Measurements from ENCODE around the gene ACER1.
A peak's percentile ranks its signal among the peaks of the same experiment; 100 is the strongest.
"Not testable (repeated sequence)": the region's sequence is repeated elsewhere in the genome, so short reads cannot be mapped to it uniquely, and the experiment has no call there.

Gene ACER1

DNA sequence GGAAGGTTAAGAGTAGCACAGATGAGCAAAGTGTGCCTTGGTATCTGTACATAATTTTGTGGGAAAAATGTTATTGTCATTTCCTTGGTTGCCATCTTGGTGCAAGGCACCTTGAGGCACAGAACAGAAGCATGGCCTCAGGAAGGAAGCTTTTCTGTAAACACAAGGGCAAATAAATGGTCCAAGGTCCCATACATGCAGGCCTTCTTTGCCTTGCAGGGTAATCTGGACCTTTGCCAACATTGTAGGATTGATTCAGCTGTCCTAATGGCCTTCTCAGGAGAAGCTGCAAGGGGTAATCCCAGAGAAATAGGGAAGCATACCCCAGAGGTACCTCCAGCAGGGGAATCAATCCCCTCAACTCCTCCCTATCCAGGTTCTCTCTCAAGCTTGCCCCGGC lies 44.7 kb downstream of the ACER1 start:
- no peak for DNase-seq (ENCODE audit: low spot score)

DNA sequence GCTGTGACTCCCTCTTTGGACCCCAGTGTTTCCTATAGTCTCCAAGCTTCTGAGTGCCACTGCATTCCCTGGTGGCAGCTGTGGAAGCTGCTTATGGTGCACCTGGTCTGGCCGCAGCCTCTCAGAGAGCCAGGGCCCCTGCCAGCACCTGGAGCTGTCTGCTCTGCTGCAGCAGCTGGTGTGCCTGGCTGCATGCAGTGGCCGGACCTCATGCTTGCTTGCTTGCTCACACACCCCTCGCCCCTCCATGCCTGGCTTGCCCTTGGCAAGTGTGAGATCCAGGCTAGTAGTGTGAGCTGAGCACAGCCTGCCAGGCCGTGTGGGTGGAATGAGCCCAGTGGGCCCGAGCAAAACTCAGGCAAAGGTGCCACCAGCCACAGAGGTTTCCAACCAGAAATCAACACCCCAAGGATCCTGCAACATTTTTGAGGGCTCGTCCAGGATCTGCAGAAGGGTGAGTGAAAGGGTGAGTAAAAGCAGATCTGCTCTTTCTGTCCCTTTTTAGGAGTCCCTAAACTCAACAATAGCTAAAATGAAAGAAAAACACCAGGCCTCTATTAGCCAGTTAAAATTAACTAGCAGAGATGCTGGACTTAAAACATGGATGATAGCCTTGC lies 46.0 kb downstream of the ACER1 start:
- no peak for DNase-seq (ENCODE audit: low spot score)

DNA sequence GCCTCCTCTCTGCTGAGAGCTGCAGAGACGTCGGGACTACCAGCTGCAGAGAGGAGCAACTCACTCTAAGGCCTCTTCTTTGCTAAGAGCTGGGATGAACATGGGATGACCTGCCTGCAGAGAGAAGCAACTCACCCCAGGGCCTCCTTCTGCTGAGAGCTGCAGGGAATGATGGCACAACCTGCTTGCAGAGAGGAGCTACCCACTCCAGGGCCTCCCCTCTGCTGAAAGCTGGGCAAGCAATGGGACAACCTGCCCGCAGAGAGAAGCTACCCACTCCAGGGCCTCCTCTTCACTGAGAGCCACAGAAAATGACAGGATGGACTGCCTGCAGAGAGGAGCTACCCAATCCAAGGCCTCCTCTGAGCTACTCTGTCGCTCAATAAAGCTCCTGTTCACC lies 46.7 kb downstream of the ACER1 start:
- DNase-seq (ENCODE audit: low spot score), result no peak

DNA sequence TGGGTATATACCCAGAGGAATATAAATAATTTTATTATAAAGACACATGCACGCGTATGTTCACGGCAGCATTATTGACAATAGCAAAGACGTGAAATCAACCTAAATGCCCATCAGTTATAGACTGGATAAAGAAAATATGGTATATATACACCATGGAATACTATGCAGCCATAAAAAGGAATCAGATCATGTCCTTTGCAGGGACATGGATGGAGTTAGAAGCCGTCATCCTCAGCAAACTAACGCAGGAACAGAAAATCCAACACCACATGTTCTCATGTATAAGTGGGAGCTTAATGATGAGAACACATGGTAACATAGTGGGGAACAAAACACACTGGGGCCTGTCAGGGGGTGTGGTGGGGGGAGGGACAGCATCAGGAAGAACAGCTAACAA lies 51.0 kb downstream of the ACER1 start:
- DNase-seq (ENCODE audit: low spot score), result not testable (repeated sequence)

DNA sequence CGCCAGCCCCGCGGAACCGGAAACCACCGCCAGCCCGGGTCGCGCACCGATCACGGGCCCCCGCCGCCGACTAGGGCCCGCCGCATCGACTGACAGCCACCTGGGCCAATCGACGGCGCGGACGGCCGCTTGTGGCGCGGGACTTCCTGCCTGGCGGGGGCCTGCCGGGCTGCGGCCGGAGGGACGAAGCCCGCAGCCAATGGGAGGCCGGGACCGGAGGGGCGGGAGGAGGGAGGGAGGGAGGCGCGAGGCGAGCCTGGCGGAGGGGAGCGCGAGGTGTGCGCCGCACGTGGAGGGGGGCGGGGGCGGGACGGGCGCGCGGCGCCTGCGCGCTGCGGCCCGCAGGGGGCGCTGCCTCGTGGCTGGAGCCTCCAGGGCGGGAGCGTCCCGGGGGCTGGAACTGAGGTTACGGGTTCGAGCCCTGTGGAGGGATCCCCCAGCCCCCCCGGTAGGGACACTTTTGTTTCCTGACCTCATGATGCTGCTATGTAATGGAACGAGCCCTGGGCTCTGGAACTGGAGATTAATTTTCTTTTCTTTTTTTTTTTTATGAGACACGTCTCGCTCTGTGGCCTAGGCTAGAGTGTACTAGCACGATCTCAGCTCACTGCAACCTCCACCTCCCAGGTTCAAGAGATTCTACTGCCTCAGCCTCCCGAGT lies 53.4 kb downstream of the ACER1 start, which contains the start of gene MLLT1:
Gene MLLT1 (minus strand): TSS at position 45 of the 661 bp plus-strand sequence. CDS start 191 bp downstream, outside the sequence.
- DNase-seq (ENCODE audit: low spot score), result peak; percentile 98

DNA sequence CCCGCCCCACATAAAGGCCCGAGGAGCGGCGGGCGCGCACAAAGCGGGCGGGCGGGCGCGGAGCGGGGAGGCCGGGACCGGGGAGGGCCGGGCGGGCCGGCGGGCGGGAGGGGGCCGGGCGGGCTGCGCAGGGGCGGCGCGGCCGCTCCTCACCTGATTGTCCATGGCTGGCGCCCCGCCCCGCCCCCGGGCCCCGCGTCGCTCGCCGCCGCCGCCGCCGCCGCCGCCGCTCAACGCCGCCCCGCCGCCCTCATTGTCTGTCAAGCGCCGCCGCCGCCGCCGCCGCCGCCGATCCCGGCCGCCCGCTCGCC lies 53.8 kb downstream of the ACER1 start:
- no peak for DNase-seq (ENCODE audit: low spot score)

DNA sequence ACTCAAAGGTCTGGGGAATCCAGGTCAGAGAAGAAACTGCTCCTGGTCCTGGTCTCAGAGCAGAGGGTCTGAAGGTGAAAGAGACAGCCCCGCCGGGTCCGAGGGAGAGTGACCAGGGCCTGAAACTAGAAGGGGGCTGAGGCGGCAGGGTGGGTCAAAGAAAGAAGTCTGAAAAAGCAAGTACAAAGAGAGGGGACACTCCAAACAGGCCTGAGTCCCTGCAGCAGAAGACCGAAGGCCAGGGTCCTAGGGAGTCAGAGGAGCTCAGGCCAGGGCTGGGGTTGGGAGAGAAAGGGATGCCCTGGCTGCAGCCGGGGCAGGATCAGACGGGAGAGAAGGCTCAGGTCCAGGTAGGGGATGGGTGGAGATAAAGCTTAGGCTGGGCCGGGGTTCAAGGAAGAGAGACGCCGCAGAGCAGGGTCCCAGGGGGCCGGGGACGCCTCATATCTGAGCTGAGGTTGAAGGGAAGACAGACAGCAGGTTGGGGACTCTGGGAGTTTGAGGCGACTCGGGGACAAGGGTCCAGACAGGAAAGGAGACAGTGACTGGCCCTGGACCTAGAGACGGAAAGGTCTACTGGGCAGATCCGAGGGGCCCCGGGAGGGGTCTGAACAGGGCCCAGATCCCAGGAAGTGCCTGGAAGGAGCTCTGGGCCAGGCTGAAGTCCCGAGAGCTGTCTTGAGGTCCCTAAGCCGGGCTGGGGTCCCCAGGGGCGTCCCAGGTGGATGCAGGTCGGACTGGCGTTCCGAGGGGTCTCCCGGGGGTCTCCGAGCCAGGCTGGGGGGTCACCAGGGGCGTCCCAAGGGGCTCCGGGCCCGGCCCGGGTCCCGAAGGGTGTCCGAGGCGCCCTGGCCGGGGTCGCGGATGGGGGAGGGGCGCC lies 54.4 kb downstream of the ACER1 start:
- no peak for DNase-seq (ENCODE audit: low spot score)

DNA sequence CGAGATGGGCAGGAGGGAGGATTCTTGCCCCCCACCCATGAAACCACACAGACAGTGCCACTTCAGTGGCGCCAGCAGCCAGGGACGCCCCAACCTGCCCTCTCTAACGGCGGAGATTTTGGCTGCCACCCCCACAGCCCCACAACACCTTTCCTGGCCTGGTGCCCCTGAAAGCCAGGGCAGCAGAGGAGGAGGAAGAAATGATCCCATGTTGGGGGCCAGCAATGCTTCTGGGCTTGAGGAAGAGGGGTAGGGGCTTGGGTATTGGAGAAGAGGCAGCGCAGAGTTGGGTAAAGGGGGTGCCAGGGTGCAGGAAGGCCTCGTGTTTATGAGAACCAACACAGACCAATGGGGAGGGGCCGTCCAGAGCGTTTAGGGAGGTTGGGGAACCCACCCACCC lies 55.4 kb downstream of the ACER1 start:
- no peak for DNase-seq (ENCODE audit: low spot score)

DNA sequence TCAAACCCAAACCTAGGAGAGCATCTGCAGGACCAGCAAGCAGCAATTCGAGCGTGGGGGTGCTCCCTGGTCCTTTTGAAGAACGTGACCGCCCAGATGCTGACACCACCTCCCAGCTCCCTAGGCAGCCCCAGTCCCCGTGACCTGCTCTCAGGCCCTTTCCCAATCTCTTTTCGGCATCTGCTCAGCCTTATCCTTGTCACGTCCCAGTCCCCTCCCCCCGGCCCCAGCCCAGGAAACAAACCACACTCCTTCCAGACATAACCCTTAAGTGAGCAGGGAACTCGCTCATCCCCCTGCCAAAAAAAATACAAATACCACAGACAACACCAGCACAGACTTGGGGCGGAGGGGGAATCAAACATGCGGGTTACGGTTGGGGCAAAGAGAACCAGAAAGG lies 57.0 kb downstream of the ACER1 start:
- no peak for DNase-seq (ENCODE audit: low spot score)

DNA sequence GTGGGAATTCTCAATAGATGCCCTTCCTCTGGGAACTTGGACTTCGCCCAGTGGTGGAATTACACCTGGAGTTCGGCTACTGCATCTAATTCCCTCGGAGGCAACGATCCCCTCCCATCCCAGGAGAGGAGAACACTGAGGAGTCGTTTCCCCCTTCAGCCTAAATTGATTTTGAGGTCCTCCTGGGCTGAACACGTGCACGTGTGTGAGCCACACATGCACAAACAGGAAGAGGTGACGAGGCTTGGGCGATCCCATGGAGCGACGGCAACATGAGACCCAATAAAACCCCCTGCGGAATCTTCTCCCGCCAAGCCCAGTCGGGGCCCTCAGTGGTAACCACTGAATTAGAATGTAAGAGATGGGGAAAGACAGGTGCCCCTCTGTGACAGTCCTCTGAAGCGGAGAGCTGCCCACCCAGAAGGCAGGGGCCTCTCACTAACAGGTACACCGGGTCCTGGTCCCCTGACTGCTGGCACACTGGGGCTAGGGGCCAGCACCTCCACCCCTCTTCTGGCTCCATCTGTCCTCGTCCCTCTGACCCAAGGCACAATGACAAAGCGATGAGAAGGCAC lies 58.2 kb downstream of the ACER1 start:
- no peak for DNase-seq (ENCODE audit: low spot score)

DNA sequence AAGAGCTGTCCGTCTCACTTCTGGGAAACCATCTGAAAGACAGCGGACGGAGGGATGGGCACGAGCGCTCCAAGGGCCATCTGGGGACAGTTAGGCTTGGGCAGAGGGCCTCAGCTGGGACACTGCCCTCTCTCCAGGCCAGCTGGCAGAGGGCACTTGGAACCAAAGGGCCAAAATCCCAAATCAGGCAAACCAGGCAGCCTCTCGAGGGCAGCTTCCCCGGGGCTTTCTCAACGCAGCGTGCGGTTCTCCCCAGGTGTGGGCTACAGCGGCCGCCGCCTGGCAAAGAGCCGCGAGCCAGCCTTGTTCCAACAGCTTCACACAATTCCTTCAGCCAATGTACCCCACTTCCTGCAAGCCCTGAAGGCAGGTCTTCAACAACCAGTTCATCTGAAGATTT lies 58.7 kb downstream of the ACER1 start:
- no peak for DNase-seq (ENCODE audit: low spot score)

DNA sequence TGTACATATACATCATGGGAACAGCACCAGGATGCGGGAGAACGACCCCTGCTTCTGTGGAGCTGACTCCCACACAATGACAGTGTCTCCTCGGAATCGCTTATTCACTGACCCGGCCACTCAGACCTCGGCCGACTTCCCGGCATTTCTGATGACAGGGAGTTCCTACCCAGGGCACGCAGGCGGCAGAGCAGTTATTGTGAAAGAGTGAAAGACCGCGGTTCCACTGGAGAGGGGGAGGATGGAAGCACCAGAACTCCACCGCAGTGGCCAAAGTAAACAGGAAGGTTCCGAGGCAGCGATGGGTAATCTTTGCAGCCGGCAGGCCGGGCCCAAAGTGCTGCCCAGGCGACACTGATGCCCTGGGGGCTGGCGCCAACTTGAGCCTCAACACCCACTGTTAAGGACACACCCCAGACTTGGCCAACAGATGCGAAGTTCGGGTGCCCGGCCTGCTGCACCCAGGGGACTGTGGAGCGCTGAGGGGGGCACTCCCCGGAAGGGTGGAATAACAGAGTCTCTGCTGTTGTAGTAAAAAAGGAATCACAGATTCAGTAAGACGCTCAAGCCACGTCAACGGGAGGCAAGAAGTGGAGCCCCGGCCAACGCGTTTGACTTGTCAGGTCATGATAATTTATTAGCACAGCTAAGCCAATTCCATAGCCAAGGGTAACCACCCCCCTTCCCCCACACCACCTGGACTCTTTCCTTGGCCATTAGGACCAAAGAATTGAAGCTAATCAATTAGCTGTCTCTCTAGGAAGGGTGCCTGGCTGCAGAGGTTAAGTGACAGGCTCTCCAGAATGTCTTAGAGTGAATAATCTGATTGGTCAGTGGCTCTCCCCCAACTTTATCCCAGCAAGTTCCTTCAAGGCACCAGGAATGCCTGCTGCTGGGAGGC lies 59.5 kb downstream of the ACER1 start:
- no peak for DNase-seq (ENCODE audit: low spot score)

DNA sequence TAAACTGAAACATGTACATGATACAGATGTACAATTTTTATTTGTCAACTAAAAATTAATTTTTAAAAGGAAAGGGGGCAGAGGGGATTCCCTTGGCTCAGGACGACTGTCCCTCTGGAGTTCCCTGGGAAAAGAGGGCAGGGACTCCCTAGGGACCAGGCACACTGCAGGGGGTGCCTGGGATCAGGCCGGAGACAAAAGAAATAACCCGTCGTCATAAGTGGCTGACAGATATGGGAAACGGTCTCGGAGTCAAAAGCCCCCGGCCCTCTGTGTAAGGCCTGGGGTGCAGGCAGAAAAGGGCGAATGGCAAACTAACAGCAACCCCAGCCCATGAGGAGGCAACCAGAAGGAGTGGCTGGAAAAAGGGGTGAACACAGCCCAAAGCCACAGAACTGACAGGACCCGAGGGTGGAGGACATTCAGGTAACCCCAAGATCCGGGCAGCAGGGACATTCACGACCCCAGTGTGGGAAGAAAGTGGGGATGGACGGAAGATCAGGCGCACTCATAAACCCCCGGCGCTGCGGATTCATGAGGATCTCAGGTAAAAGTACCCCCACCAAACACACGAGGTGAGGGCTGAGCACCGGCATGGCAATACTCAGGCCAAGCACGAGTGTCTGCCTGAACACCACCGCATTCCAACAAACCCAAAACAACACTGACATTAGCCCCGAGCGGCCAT lies 60.4 kb downstream of the ACER1 start:
- no peak for DNase-seq (ENCODE audit: low spot score)

DNA sequence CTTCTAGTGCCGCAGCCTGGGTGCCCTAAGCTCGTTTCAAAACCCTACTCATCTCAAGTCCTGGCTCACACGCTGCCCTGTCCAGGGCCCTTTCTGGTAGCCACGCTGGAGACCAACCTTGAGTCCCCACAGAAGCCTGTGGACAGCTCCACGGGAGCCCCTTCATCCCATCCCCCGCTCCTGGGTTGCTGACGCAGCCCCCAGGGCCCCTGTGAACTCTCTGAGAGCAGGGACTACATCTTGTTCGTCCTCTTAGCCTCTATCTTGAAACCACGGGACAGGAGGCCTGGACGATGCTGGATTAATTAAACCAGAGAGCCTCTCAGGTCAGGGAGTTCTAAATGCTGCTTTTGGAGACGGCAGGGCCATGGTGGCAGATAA lies 61.0 kb downstream of the ACER1 start:
- no peak for DNase-seq (ENCODE audit: low spot score)

DNA sequence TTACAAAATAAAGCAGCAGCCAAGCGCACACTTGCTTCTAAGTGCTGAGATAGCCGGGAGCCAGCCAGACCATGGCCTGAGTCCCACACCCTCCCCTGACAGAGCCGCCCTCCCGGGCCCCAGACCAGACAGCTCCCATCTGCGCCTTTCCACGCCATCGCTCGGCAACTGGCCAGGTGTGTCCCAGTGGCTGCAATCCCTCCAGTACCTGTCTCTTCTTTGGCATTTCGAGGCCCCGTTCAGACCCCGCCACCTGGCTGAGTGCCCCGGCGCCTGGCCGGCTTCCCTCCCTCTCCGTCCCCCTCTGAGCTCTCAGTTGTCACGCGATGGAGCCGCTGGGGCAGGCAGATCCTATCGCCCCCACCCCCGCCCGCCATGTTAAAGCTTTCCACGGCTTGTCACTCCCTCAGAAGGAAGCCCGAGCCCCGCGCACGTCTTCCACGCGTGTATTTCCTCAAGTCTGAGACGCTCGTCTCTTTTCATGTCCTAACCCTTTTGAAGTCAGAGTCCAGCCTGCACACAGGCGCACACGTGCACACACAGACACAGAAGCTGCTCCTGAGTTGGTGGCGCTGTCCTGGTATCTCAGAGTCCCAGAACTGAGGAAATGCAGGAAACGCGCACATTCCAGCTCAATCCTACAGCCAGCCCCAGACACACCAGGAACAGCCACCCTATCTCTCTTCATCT lies 61.5 kb downstream of the ACER1 start:
- DNase-seq (ENCODE audit: low spot score), result no peak

DNA sequence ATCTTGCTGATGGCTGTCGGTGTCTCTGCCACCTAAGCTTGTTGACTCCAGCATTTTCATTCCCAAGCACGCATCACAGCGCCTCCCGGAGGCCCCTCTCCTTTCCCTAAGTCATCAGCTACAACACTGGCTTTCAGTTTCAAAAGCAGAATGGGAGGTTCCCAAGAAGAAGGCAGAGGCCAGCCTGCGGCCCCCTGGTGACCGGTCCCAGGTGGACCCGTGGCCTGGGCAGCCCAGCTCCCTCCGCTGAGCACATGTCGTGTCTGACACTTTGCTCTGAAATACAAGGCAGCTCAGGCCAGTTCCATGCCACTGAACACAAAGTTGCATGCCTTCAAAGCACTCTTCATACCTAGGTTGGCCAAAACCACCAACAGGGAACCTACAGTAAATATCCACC lies 62.2 kb downstream of the ACER1 start:
- no peak for DNase-seq (ENCODE audit: low spot score)

DNA sequence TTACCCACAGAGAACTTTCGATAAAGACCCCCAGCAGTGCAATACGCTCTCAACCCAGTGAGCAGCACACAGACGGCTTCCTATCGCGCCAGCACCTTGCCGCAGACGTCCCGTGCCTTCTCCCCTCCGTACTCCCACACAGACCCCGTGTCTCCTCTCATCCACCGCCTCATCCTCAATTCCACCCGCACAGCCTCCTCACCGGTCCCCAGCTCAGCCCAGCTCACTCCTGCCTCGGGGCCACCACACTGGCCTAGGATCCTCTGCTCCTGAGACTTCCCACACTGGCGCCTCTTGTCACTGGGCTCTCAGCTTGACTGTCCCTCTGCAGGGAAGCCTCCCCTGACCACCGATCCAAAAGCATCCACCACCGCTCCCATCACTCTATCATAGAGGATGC lies 62.6 kb downstream of the ACER1 start:
- DNase-seq (ENCODE audit: low spot score), result no peak

DNA sequence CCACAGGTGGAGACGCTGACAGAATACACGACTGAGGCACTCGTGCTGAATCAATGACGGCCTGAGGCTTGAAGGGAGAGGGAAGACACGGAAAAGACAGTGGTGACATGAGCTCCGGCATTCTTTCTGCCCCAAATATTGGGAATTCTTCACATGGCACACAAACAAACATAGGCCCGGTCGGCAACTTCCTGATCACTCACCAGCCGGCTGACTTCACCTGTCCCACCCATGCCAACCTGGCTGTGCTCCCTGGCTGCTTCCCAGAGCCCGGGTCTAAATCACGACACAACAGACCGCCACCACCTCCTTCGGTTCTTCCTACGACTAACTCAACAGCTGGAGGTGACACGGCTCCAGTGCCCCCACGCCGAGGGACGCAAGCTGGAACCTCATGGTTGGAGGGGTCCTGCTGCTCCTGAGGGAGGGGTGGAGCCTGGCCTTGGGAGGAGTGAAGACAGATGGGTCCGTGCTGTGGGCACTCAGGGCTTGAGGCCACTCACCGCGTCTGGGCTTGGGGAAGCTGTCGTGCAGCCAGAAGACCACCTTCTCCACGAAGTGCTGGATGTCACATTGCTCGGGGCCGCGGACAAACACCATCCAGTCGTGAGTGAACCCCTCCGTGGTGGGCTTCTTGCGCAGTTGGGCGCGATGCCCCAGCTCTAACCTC lies 63.2 kb downstream of the ACER1 start:
- DNase-seq (ENCODE audit: low spot score), result no peak

DNA sequence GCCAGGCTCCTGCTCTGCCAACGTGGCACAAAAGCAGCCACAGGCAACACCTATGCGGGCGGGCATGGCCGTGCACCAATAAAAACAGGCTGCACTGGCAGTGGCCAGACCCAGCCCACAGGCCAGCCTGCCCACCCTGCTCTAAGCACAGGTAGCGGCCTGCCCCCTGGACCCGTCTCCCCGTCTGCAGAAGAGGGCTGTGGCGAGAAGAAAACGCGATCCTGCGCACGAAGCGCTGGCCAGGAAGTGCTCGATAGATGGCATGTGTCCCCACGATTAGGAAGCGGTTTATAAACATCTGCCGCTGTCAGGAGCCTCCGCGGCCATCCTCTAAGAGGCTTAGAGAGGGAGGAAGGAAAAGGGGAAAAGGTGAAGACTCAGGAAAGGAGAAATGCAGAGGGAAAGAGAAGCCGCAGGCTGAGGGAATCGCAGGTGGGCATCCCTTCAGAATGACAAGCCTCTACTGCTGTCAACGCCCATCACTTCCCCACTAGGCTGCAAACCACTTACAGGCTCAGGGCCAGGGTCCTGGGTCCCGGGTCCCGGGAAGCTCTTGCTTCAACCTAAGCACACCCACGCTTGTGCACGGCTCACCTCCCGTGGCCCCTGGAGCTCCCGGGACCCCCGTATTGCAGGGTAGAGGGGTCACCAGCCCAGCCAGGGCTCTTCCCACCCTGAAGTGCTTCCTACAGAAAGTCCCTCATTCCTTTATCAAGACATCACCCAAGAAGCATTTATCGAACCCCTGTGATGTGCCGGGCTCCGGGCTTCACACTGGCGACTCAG lies 64.1 kb downstream of the ACER1 start:
- DNase-seq (ENCODE audit: low spot score), result no peak

Measured in activated CD4-positive, alpha-beta T cell treated with anti-CD3 and anti-CD28 coated beads, Interleukin-2, Interleukin-4, amounts not matched to agents 100 ng/mL and 50 ng/mL, durations not matched to agents 16 hours and 8 hours (primary cell).